GM23338 (cell line): ENCODE results near the gene ADAM17. TPM values are rescaled to one million over a fixed set of nuclear protein-coding genes. Genes with fewer than 3 reads are reported as not detected.

Experiments used
- ATAC-seq: fragments of 200-7000 bp; cut with Tn5 transposase; 3 replicates; pipeline ENCODE4 v1.9.1; 2020
- DNase-seq: peaks from one replicate; pipeline ENCODE4 v3.0.0-alpha.2; 2015; ENCODE audit warnings: low spot score
- H2AFZ ChIP-seq: fragments of 200-600 bp; sonication (generic); 2 replicates; pipeline ENCODE4 v1.8.0; 2016; ENCODE audit warnings: antibody characterized with exemption, mild to moderate bottlenecking, moderate library complexity
- H3F3A ChIP-seq: fragments of 200-600 bp; sonication (generic); replicated peaks from 2 replicates; pipeline ENCODE4 v1.8.0; 2017; ENCODE audit warnings: antibody characterized with exemption, mixed run types, low read depth
- H3K27ac ChIP-seq: fragments of 200-600 bp; sonication (generic); 2 replicates; pipeline ENCODE4 v1.6.1; 2016; ENCODE audit warnings: low read depth
- H3K27me3 ChIP-seq: fragments of 200-600 bp; sonication (generic); 2 replicates; pipeline ENCODE4 v1.8.0; 2016; ENCODE audit warnings: mild to moderate bottlenecking, mixed run types, moderate library complexity; ENCODE audit not compliant: insufficient read depth
- H3K36me3 ChIP-seq: fragments of 200-600 bp; sonication (generic); 2 replicates; pipeline ENCODE4 v1.8.0; 2016; ENCODE audit warnings: mild to moderate bottlenecking; ENCODE audit not compliant: insufficient read depth
- H3K4me1 ChIP-seq: fragments of 200-600 bp; sonication (generic); 2 replicates; pipeline ENCODE4 v1.8.0; 2016; ENCODE audit warnings: mild to moderate bottlenecking, moderate library complexity; ENCODE audit not compliant: insufficient read depth
- H3K4me2 ChIP-seq: fragments of 200-600 bp; sonication (generic); 2 replicates; pipeline ENCODE4 v1.7.1; 2017; ENCODE audit warnings: mixed run types
- H3K4me3 ChIP-seq: fragments of 200-600 bp; sonication (generic); 2 replicates; pipeline ENCODE4 v1.6.1; 2016; ENCODE audit warnings: mixed run types
- H3K79me2 ChIP-seq: fragments of 200-600 bp; sonication (generic); replicated peaks from 2 replicates; pipeline ENCODE4 v1.8.0; 2017; ENCODE audit warnings: mild to moderate bottlenecking; ENCODE audit not compliant: insufficient read depth
- H3K9me2 ChIP-seq: fragments of 200-600 bp; sonication (generic); 2 replicates; pipeline ENCODE4 v1.8.0; 2017; ENCODE audit not compliant: insufficient read depth
- H4K20me1 ChIP-seq: fragments of 200-600 bp; sonication (generic); replicated peaks from 2 replicates; pipeline ENCODE4 v1.8.0; 2017; ENCODE audit warnings: mild to moderate bottlenecking; ENCODE audit not compliant: insufficient read depth
- H3K27ac Mint-ChIP-seq: 2 replicates; pipeline ENCODE4 v1.8.0; 2020; ENCODE audit warnings: inconsistent platforms, mild to moderate bottlenecking, moderate library complexity, mixed read lengths
- H3K27me3 Mint-ChIP-seq: 3 replicates; pipeline ENCODE4 v1.8.0; 2022; ENCODE audit warnings: low read depth, mild to moderate bottlenecking, moderate library complexity, mixed read lengths, inconsistent platforms; ENCODE audit not compliant: insufficient read depth, poor library complexity
- H3K36me3 Mint-ChIP-seq: 3 replicates; pipeline ENCODE4 v1.8.0; 2021; ENCODE audit warnings: low read depth, mild to moderate bottlenecking, inconsistent platforms, moderate library complexity, mixed read lengths
- H3K4me1 Mint-ChIP-seq: 3 replicates; pipeline ENCODE4 v1.8.0; 2020; ENCODE audit warnings: mild to moderate bottlenecking, inconsistent platforms, mixed read lengths
- H3K4me3 Mint-ChIP-seq: 3 replicates; pipeline ENCODE4 v1.8.0; 2021; ENCODE audit warnings: moderate library complexity, mild to moderate bottlenecking, inconsistent platforms, mixed read lengths
- H3K9me3 Mint-ChIP-seq: 3 replicates; pipeline ENCODE4 v1.8.0; 2020; ENCODE audit warnings: moderate library complexity, mild to moderate bottlenecking, inconsistent platforms, mixed read lengths
- NANOG ChIP-seq: IDR thresholded peaks from 2 replicates; pipeline ENCODE4 v1.6.1; 2016; ENCODE audit warnings: antibody characterized with exemption, borderline replicate concordance
- REST ChIP-seq: IDR thresholded peaks from one replicate; pipeline ENCODE4 v1.6.1; 2018; ENCODE audit warnings: antibody characterized with exemption; ENCODE audit not compliant: unreplicated experiment
- ZNF114 ChIP-seq: fragments of 250-450 bp; sonication (Bioruptor Pico); IDR thresholded peaks from 2 replicates; pipeline ENCODE4 v1.5.0; 2020; ENCODE audit warnings: mild to moderate bottlenecking, moderate library complexity
- ZNF462 ChIP-seq: fragments of 250-450 bp; sonication (Bioruptor Pico); IDR thresholded peaks from 2 replicates; pipeline ENCODE4 v1.5.0; 2020; ENCODE audit warnings: mild to moderate bottlenecking, moderate library complexity
- polyA plus RNA-seq: library from polyadenylated mRNA; unstranded; fragments of >200 nt; fragmentation: Nextera tagmentation; extraction: Ambion mirVana; gene quantifications from 2 replicates; pipeline ENCODE4 v1.2.1, GENCODE V29; 2016
- total RNA-seq: library from RNA; depleted of rRNA; stranded (reverse); fragments of >200 nt; shearing (Covaris generic); gene quantifications from 2 replicates; pipeline ENCODE4 v1.2.3, GENCODE V29; 2014

ADAM17 gene
- total and polyA plus RNA-seq, 2 experiments from 2014 or later: 8.3 to 23.5 TPM

GRCh38 chr2:9466147-9466683 lies 89.4 kb downstream of the ADAM17 start:
- peaks cover 38% of the 10 kb centered on the region for H3K36me3 Mint-ChIP-seq
- Histone ChIP-seq H2AFZ (no peak overlapping the region), H3K36me3 (peaks cover 3% of the 10 kb centered on the region), H3F3A (no peaks in the 10 kb centered on the region), H3K79me2 (no peaks in the 10 kb centered on the region), H3K27ac (no peak overlapping the region), H3K4me3 (no peak overlapping the region), H3K27me3 (no peaks in the 10 kb centered on the region), H3K4me1 (no peaks in the 10 kb centered on the region), H4K20me1 (peaks cover 5% of the 10 kb centered on the region; the same call in 1 of the 2 replicates), H3K4me2 (no peak overlapping the region), H3K9me2 (no peaks in the 10 kb centered on the region)
- no peaks in the 10 kb centered on the region for H3K27me3 Mint-ChIP-seq
- H3K27ac Mint-ChIP-seq: no peak overlapping the region
- H3K4me1 Mint-ChIP-seq: no peaks in the 10 kb centered on the region
- no peaks in the 10 kb centered on the region for H3K9me3 Mint-ChIP-seq
- no peak for ATAC-seq
- H3K4me3 Mint-ChIP-seq: no peak overlapping the region
- TF ChIP-seq ZNF462 (CRISPR knock-in tag): no peak
- TF ChIP-seq NANOG: no peak
- TF ChIP-seq ZNF114 (CRISPR knock-in tag): no peak
- no peak for TF ChIP-seq REST
- no peak for DNase-seq
